ENCODE measurements around the gene BNC1.

BNC1 gene

GRCh38 chr15:83284559-83285283, at the start of gene BNC1:
Gene BNC1 (minus strand): TSS chr15:83284664. CDS start chr15:83284628, 36 bp downstream.
- Histone ChIP-seq H3K9ac (ENCODE audit: low read depth, low read length) (no peak within 1 kb of the TSS), H3K4me1 (ENCODE audit: control insufficient read depth, insufficient read depth, low read length) (no peaks in the 10 kb centered on the region; the same call in 1 of the 2 replicates), H3K4me3 (ENCODE audit: low read depth, low read length) (peak within 1 kb of the TSS; percentile 56), H3K36me3 (ENCODE audit: control insufficient read depth, insufficient read depth, low read length) (no peaks in the 10 kb centered on the region), H3K27ac (ENCODE audit: low read depth, low read length) (no peak within 1 kb of the TSS), H3K9me3 (ENCODE audit: control insufficient read depth, insufficient read depth, low read length) (no peaks in the 10 kb centered on the region), H3K27me3 (ENCODE audit: control insufficient read depth, insufficient read depth, low read length) (peaks cover 74% of the 10 kb centered on the region)

- Histone ChIP-seq H3K27ac (ENCODE audit: low read depth, low read length) (no peak overlapping the region), H3K27me3 (ENCODE audit: control insufficient read depth, insufficient read depth, low read length) (no peaks in the 10 kb centered on the region), H3K9me3 (ENCODE audit: control insufficient read depth, insufficient read depth, low read length) (no peaks in the 10 kb centered on the region)
Observed at GRCh38 chr15:83327041-83327440, 42.6 kb upstream of the BNC1 start.

GRCh38 chr15:83324799-83325198, 40.3 kb upstream of the BNC1 start:
- Histone ChIP-seq H3K27ac (ENCODE audit: low read depth, low read length) (no peak overlapping the region), H3K4me1 (ENCODE audit: control insufficient read depth, insufficient read depth, low read length) (peaks cover 4% of the 10 kb centered on the region; the same call in 1 of the 2 replicates), H3K9ac (ENCODE audit: low read depth, low read length) (no peak overlapping the region), H3K27me3 (ENCODE audit: control insufficient read depth, insufficient read depth, low read length) (no peaks in the 10 kb centered on the region), H3K4me3 (ENCODE audit: low read depth, low read length) (no peak overlapping the region), H3K36me3 (ENCODE audit: control insufficient read depth, insufficient read depth, low read length) (no peaks in the 10 kb centered on the region), H3K9me3 (ENCODE audit: control insufficient read depth, insufficient read depth, low read length) (no peaks in the 10 kb centered on the region)

More at GRCh38 chr15:83327041-83327440, 42.6 kb upstream of the BNC1 start:
- Histone ChIP-seq H3K9ac (ENCODE audit: low read depth, low read length) (no peak overlapping the region), H3K36me3 (ENCODE audit: control insufficient read depth, insufficient read depth, low read length) (no peaks in the 10 kb centered on the region), H3K4me1 (ENCODE audit: control insufficient read depth, insufficient read depth, low read length) (peaks cover 3% of the 10 kb centered on the region; the same call in 1 of the 2 replicates), H3K4me3 (ENCODE audit: low read depth, low read length) (no peak overlapping the region)

- no peaks in the 10 kb centered on the region for H3K36me3 ChIP-seq (ENCODE audit: control insufficient read depth, insufficient read depth, low read length)
- no peak overlapping the region for H3K4me3 ChIP-seq (ENCODE audit: low read depth, low read length)
- H3K4me1 ChIP-seq (ENCODE audit: control insufficient read depth, insufficient read depth, low read length): peaks cover 4% of the 10 kb centered on the region; the same call in 1 of the 2 replicates
- no peaks in the 10 kb centered on the region for H3K9me3 ChIP-seq (ENCODE audit: control insufficient read depth, insufficient read depth, low read length)
- no peaks in the 10 kb centered on the region for H3K27me3 ChIP-seq (ENCODE audit: control insufficient read depth, insufficient read depth, low read length)
- no peak overlapping the region for H3K9ac ChIP-seq (ENCODE audit: low read depth, low read length)
- H3K27ac ChIP-seq (ENCODE audit: low read depth, low read length): no peak overlapping the region
Observed at GRCh38 chr15:83323296-83323711, 38.8 kb upstream of the BNC1 start.

- H3K4me1 ChIP-seq (ENCODE audit: control insufficient read depth, insufficient read depth, low read length): peaks cover 4% of the 10 kb centered on the region; the same call in 1 of the 2 replicates
- no peak overlapping the region for H3K27ac ChIP-seq (ENCODE audit: low read depth, low read length)
- H3K36me3 ChIP-seq (ENCODE audit: control insufficient read depth, insufficient read depth, low read length): no peaks in the 10 kb centered on the region
- H3K9ac ChIP-seq (ENCODE audit: low read depth, low read length): no peak overlapping the region
- no peaks in the 10 kb centered on the region for H3K9me3 ChIP-seq (ENCODE audit: control insufficient read depth, insufficient read depth, low read length)
- H3K4me3 ChIP-seq (ENCODE audit: low read depth, low read length): no peak overlapping the region
- no peaks in the 10 kb centered on the region for H3K27me3 ChIP-seq (ENCODE audit: control insufficient read depth, insufficient read depth, low read length)
Observed at GRCh38 chr15:83322691-83323090, 38.2 kb upstream of the BNC1 start.

GRCh38 chr15:83322061-83322460, 37.6 kb upstream of the BNC1 start:
- no peaks in the 10 kb centered on the region for H3K9me3 ChIP-seq (ENCODE audit: control insufficient read depth, insufficient read depth, low read length)
- no peaks in the 10 kb centered on the region for H3K27me3 ChIP-seq (ENCODE audit: control insufficient read depth, insufficient read depth, low read length)
- no peak overlapping the region for H3K4me3 ChIP-seq (ENCODE audit: low read depth, low read length)
- no peak overlapping the region for H3K9ac ChIP-seq (ENCODE audit: low read depth, low read length)
- H3K4me1 ChIP-seq (ENCODE audit: control insufficient read depth, insufficient read depth, low read length): peaks cover 4% of the 10 kb centered on the region; the same call in 1 of the 2 replicates
- H3K36me3 ChIP-seq (ENCODE audit: control insufficient read depth, insufficient read depth, low read length): no peaks in the 10 kb centered on the region
- no peak overlapping the region for H3K27ac ChIP-seq (ENCODE audit: low read depth, low read length)

GRCh38 chr15:83320844-83321243, 36.4 kb upstream of the BNC1 start:
- Histone ChIP-seq H3K9me3 (ENCODE audit: control insufficient read depth, insufficient read depth, low read length) (no peaks in the 10 kb centered on the region), H3K4me1 (ENCODE audit: control insufficient read depth, insufficient read depth, low read length) (peaks cover 4% of the 10 kb centered on the region; the same call in 1 of the 2 replicates), H3K4me3 (ENCODE audit: low read depth, low read length) (no peak overlapping the region), H3K27me3 (ENCODE audit: control insufficient read depth, insufficient read depth, low read length) (no peaks in the 10 kb centered on the region), H3K9ac (ENCODE audit: low read depth, low read length) (no peak overlapping the region), H3K27ac (ENCODE audit: low read depth, low read length) (no peak overlapping the region), H3K36me3 (ENCODE audit: control insufficient read depth, insufficient read depth, low read length) (no peaks in the 10 kb centered on the region)

GRCh38 chr15:83320404-83320803, 35.9 kb upstream of the BNC1 start:
- Histone ChIP-seq H3K9me3 (ENCODE audit: control insufficient read depth, insufficient read depth, low read length) (no peaks in the 10 kb centered on the region), H3K4me1 (ENCODE audit: control insufficient read depth, insufficient read depth, low read length) (peaks cover 4% of the 10 kb centered on the region; the same call in 1 of the 2 replicates), H3K9ac (ENCODE audit: low read depth, low read length) (no peak overlapping the region), H3K4me3 (ENCODE audit: low read depth, low read length) (no peak overlapping the region), H3K27ac (ENCODE audit: low read depth, low read length) (no peak overlapping the region), H3K36me3 (ENCODE audit: control insufficient read depth, insufficient read depth, low read length) (no peaks in the 10 kb centered on the region), H3K27me3 (ENCODE audit: control insufficient read depth, insufficient read depth, low read length) (no peaks in the 10 kb centered on the region)

- Histone ChIP-seq H3K9me3 (ENCODE audit: control insufficient read depth, insufficient read depth, low read length) (no peaks in the 10 kb centered on the region), H3K27ac (ENCODE audit: low read depth, low read length) (no peak overlapping the region), H3K27me3 (ENCODE audit: control insufficient read depth, insufficient read depth, low read length) (no peaks in the 10 kb centered on the region), H3K9ac (ENCODE audit: low read depth, low read length) (no peak overlapping the region), H3K4me1 (ENCODE audit: control insufficient read depth, insufficient read depth, low read length) (peaks cover 4% of the 10 kb centered on the region; the same call in 1 of the 2 replicates), H3K36me3 (ENCODE audit: control insufficient read depth, insufficient read depth, low read length) (no peaks in the 10 kb centered on the region), H3K4me3 (ENCODE audit: low read depth, low read length) (no peak overlapping the region)
Observed at GRCh38 chr15:83319771-83320170, 35.3 kb upstream of the BNC1 start.

- H3K36me3 ChIP-seq (ENCODE audit: control insufficient read depth, insufficient read depth, low read length): no peaks in the 10 kb centered on the region
- no peak overlapping the region for H3K27ac ChIP-seq (ENCODE audit: low read depth, low read length)
- no peaks in the 10 kb centered on the region for H3K9me3 ChIP-seq (ENCODE audit: control insufficient read depth, insufficient read depth, low read length)
- H3K4me3 ChIP-seq (ENCODE audit: low read depth, low read length): no peak overlapping the region
- no peaks in the 10 kb centered on the region for H3K27me3 ChIP-seq (ENCODE audit: control insufficient read depth, insufficient read depth, low read length)
- peaks cover 4% of the 10 kb centered on the region; the same call in 1 of the 2 replicates for H3K4me1 ChIP-seq (ENCODE audit: control insufficient read depth, insufficient read depth, low read length)
- H3K9ac ChIP-seq (ENCODE audit: low read depth, low read length): no peak overlapping the region
Observed at GRCh38 chr15:83318861-83319415, 34.5 kb upstream of the BNC1 start.

GRCh38 chr15:83318036-83318435, 33.6 kb upstream of the BNC1 start:
- Histone ChIP-seq H3K4me3 (ENCODE audit: low read depth, low read length) (no peak overlapping the region), H3K27ac (ENCODE audit: low read depth, low read length) (no peak overlapping the region), H3K9ac (ENCODE audit: low read depth, low read length) (no peak overlapping the region), H3K27me3 (ENCODE audit: control insufficient read depth, insufficient read depth, low read length) (no peaks in the 10 kb centered on the region), H3K4me1 (ENCODE audit: control insufficient read depth, insufficient read depth, low read length) (peaks cover 4% of the 10 kb centered on the region; the same call in 1 of the 2 replicates), H3K9me3 (ENCODE audit: control insufficient read depth, insufficient read depth, low read length) (no peaks in the 10 kb centered on the region), H3K36me3 (ENCODE audit: control insufficient read depth, insufficient read depth, low read length) (no peaks in the 10 kb centered on the region)
